Muscle layer of colon (tissue), 2 donors: Measurements from ENCODE around the gene ZNF593OS.

ENCODE experiments used
- H3K27ac ChIP-seq: one replicate; pipeline ENCODE4 v1.7.0; 2013; ENCODE audit warnings: low read depth, mild to moderate bottlenecking, low read length, moderate library complexity
- H3K27me3 ChIP-seq, 2 donors: one replicate each; pipeline ENCODE4 v1.7.0; 2013; ENCODE audit warnings: low read length in 2 of 2, mild to moderate bottlenecking in 2 of 2; ENCODE audit not compliant: insufficient read depth in 2 of 2, control insufficient read depth in 1 of 2
- H3K36me3 ChIP-seq: one replicate; pipeline ENCODE4 v1.7.0; 2013; ENCODE audit warnings: mild to moderate bottlenecking, low read length; ENCODE audit not compliant: insufficient read depth
- H3K4me1 ChIP-seq: one replicate; pipeline ENCODE4 v1.7.0; 2013; ENCODE audit warnings: mild to moderate bottlenecking, low read length; ENCODE audit not compliant: insufficient read depth
- H3K4me3 ChIP-seq, 2 donors: one replicate each; pipeline ENCODE4 v1.7.0; 2013; ENCODE audit warnings: low read length in 2 of 2, low read depth in 1 of 2, mild to moderate bottlenecking in 1 of 2, moderate library complexity in 1 of 2
- H3K9ac ChIP-seq: one replicate; pipeline ENCODE4 v1.7.0; 2013; ENCODE audit warnings: low read length
- H3K9me3 ChIP-seq: one replicate; pipeline ENCODE4 v1.7.0; 2013; ENCODE audit warnings: mild to moderate bottlenecking, low read length
- donor health status: abdominal sarcoma.
- donor health status: Adenocarcinoma of cecum.

The ZNF593OS gene

DNA sequence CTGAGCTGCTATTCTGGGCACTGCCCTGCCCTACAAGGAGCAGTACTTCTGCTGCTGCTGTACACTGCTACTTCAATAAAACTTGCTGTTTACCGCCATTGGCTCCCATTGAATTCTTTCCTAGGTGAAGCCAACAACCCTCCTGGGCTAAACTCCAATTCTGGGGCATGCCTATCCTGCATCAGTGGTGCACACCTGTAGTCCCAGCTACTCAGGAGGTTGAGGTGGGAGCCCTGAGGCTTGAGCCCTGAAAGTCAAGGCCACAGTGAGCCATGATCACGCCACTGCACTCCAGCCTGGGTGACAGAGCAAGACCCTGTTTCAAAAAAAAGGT lies 38.8 kb downstream of the ZNF593OS start:
- Histone ChIP-seq H3K4me1 (peaks cover 5% of the 10 kb centered on the region), H3K36me3 (no peaks in the 10 kb centered on the region), H3K27me3 (no peaks in the 10 kb centered on the region), H3K27ac (no peak overlapping the region), H3K9me3 (no peaks in the 10 kb centered on the region), H3K9ac (no peak overlapping the region), H3K4me3 (no peak overlapping the region)

DNA sequence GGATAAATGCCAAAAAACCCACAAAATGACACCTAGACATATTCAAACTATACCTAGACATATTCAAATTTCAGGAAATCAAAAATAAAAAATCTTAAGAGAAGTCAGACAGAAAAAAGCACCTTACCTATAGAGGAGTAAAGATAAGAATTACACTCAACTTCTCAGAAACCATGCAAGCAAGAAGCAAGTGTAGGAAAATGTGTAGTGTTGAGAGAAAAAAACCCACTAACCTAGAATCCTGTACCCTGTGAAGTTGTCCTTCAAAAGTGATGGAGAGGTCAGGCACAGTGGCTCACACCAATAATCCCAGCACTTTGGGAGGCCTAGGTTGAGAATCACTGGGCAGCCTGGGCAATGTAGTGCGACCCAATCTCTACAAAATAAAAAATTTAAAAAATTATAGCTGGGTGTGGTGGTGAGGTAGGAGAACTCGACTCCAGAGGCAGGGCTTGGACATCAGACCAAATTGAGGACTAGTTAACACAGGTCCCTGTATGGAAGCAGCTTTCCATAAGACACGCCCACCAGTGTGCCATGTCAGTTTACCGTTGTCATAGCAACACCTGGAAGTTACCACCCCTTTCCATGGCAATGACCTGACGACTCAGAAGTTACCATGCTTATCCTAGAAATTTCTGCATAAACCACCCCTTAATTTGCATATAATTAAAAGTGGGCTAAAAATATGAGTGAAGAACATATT lies 39.4 kb downstream of the ZNF593OS start:
- Histone ChIP-seq H3K9ac (no peak overlapping the region), H3K27ac (no peak overlapping the region), H3K36me3 (no peaks in the 10 kb centered on the region), H3K4me3 (no peak overlapping the region), H3K9me3 (no peaks in the 10 kb centered on the region), H3K27me3 (no peaks in the 10 kb centered on the region), H3K4me1 (peaks cover 10% of the 10 kb centered on the region)

DNA sequence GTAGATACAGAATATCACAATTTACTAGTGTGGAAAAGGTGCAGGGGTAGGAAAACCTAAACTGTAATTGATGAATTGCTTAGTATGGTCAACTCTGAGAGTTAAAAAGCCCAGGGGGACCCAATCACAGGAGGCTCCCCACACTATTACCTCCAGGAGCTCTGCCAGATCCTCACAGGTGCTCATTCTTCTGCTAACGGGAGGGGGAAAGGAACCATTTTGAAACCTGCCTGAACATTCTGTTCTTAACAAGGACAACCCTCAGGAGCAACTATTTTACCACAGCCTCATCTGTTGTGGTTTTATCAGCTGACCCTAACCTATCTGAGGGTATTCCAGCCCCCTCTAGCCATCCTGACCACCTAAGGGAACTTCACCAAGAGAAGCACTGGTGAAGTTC lies 40.9 kb downstream of the ZNF593OS start:
- Histone ChIP-seq H3K27me3 (no peaks in the 10 kb centered on the region), H3K27ac (no peak overlapping the region), H3K36me3 (no peaks in the 10 kb centered on the region), H3K9ac (no peak overlapping the region), H3K4me3 (no peak overlapping the region), H3K9me3 (no peaks in the 10 kb centered on the region), H3K4me1 (peaks cover 10% of the 10 kb centered on the region)

DNA sequence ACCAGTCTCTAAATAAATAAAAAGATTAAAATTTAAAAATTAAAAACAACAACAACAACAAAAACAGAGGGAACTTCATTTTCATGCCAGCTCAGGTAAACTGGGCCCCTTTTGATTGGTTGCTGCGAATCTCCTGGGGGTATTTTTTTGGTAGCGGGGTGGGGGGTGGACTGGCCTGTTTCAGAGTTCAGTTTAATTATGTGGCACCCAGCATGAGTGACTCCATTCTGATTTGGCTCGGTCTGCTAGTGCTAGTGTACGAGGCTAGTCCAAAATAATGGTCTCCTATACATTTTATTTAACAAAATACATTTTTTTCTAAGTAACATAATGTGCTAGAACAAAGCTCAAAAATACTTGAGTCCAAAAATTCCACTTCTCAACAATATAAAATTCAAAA lies 41.9 kb downstream of the ZNF593OS start:
- Histone ChIP-seq H3K4me3 (no peak overlapping the region), H3K27me3 (no peaks in the 10 kb centered on the region), H3K4me1 (peaks cover 10% of the 10 kb centered on the region), H3K27ac (no peak overlapping the region), H3K9ac (no peak overlapping the region), H3K9me3 (no peaks in the 10 kb centered on the region), H3K36me3 (no peaks in the 10 kb centered on the region)

DNA sequence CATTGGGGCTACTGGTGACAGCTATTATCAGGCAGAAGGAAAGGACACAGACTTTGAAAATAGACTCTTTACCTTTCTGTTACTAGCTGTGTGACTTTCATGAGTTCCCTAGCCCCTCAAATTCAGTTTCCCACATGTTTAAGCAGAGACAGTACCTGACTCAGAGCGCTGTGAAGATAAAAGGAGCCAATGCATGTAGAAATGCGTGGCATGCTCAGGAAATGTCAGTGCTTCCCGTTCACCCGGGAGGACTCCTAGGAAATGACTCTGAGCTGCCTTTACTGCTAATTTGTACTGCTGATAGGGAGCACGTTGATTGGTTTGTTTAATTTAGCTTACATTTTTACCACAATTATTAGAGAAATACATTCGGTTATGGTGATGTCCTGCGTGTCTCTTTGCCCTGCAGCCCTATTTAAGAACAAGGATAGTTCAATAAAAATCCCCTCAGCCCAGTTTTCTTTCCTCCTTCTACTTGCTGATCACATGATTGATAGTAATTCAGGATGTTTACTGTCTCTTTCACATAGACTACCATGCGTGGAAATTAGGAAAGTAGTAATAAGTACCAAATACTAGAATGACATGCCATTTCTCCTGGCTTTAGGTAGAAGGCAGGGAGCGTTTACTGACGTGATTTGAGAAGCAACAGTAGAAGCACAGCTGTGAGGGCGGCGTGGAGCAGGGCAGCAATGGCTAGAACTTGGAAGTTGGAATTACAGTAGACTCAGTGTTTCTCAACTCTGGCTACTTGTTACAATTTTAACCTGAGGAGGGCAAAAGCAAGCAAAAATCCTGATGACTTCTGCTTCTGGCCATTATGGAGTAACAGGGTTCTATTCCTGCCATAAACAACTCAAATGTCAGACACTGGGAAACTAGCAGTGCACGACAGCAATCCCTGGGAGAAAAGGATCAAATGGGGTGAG lies 44.1 kb downstream of the ZNF593OS start:
- peaks cover 23% of the 10 kb centered on the region for H3K4me1 ChIP-seq
- no peak overlapping the region for H3K9ac ChIP-seq
- H3K4me3 ChIP-seq = no peak overlapping the region
- H3K36me3 ChIP-seq = no peaks in the 10 kb centered on the region
- no peaks in the 10 kb centered on the region for H3K27me3 ChIP-seq
- no peaks in the 10 kb centered on the region for H3K9me3 ChIP-seq
- no peak overlapping the region for H3K27ac ChIP-seq

DNA sequence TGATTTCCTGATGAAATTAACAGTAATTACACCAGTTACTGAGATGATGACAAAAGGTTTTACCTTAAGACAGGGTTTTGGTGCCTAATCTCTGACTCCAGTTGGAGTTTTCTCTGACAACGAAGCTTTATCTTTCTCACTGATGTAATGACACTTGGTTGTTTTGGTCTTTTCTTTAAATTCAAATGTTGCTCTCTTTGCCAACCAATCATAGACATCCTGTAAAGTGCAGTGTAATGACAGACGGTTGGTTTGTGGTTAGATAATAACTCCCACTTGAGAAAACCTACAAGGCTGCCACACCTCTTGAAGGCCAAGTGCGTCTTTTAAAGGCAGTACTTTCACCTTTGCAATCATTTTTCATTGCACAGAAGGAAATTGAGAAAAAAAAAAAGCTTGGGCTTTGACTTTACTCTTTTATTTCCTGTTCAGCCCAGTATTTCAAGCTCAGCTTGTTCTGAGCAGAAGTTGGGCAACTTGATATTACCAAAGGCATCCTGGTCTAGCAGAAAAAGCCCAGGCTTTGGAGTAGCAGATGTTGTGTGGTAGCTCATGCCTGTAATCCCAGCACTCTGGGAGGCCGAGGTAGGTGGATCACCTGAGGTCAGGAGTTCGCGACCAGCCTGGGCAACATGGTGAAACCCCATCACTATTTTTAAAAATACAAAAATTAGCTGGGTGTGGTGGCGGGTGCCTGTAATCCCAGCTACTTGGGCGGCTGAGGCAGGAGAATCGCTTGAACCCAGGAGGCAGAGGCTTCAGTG lies 45.1 kb downstream of the ZNF593OS start:
- Histone ChIP-seq H3K9me3 (no peaks in the 10 kb centered on the region), H3K36me3 (no peaks in the 10 kb centered on the region), H3K27me3 (no peaks in the 10 kb centered on the region), H3K9ac (no peak overlapping the region), H3K27ac (no peak overlapping the region), H3K4me3 (no peak overlapping the region), H3K4me1 (peaks cover 31% of the 10 kb centered on the region)

DNA sequence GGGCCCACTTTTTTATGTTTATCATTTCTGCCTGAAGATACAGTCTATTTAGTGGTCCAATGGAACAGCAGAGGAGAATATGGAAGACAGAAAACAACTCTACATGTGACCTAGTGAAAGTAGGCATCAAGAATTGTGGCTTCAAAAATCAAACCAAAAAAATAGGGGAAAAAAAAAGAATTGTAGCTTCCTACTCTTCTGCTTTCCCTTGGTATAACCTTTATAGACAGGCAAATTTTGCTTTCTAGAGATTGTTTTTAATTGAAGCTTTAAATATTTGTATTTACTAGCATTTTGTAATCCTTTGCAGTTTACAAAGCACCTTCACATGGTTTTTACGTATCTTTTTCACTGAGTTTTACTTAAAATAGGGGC lies 45.7 kb downstream of the ZNF593OS start:
- H3K27me3 ChIP-seq = no peaks in the 10 kb centered on the region
- no peaks in the 10 kb centered on the region for H3K9me3 ChIP-seq
- no peak overlapping the region for H3K27ac ChIP-seq
- no peak overlapping the region for H3K9ac ChIP-seq
- peaks cover 36% of the 10 kb centered on the region for H3K4me1 ChIP-seq
- no peak overlapping the region for H3K4me3 ChIP-seq
- H3K36me3 ChIP-seq = no peaks in the 10 kb centered on the region

DNA sequence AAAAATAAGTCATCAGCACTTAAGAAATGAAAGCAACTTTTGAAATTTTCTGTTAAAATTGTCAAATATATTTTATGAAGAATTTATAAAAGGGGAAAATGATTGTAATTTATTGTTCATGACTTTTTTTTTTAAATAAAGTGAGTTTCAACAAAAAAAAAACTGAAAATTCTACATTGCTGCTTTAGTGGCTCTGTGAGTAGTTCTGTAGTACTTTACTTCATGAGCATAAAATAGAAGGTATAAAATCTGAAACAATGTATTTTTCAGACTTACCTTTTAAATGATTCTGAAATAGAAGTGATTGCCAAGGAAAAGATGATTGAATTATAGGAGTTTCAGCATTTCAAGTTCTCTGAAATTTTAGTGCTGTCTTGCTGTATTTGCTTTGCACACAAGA lies 46.2 kb downstream of the ZNF593OS start:
- no peaks in the 10 kb centered on the region for H3K36me3 ChIP-seq
- H3K27me3 ChIP-seq = no peaks in the 10 kb centered on the region
- H3K4me1 ChIP-seq = peaks cover 36% of the 10 kb centered on the region
- H3K4me3 ChIP-seq = no peak overlapping the region
- no peak overlapping the region for H3K27ac ChIP-seq
- H3K9ac ChIP-seq = no peak overlapping the region
- H3K9me3 ChIP-seq = no peaks in the 10 kb centered on the region

DNA sequence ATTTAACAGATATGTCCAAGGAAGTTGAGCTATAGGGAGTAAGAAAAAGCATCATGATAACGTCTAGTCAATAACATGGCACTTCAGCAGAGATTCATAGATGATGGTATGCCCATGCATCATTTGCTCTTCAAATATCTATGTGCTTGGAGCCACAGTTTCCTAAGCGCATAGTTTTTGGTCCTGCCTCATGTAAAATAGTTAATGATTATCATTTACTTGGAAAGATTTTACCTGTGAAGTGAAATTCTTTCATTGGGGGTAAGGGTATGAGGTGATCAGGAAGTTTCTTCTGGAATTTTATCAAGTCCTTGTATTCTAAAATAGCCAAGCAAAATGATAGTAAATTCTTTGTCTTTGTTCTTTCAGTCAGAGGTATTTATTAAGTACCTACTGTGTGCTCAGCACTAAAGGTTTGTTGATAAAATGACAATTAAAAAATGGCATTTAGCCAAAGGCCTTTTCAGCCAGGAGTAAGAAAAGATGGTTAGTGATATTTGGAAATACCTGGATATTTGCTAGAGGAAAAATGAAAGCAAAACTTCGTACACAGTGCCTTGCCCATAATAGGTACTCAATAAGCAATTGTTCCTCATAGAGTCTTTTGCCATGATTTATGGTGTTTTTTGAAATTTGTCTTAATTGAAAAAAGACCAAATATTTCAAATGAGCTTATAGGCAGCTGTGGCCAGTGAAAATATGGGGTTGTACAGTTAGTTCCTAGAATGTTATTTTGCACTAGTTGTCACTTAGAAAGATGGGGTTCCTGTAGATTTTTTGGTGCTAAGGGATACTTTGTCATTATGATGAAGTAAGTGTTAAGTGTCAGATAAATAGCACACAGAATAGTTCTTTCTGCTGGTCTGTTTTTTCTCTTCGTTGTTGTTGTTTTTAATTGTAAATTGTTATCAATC lies 47.0 kb downstream of the ZNF593OS start:
- H3K4me3 ChIP-seq = no peak overlapping the region
- peaks cover 36% of the 10 kb centered on the region for H3K4me1 ChIP-seq
- no peak overlapping the region for H3K27ac ChIP-seq
- no peaks in the 10 kb centered on the region for H3K36me3 ChIP-seq
- H3K9ac ChIP-seq = no peak overlapping the region
- H3K9me3 ChIP-seq = no peaks in the 10 kb centered on the region
- H3K27me3 ChIP-seq = no peaks in the 10 kb centered on the region

DNA sequence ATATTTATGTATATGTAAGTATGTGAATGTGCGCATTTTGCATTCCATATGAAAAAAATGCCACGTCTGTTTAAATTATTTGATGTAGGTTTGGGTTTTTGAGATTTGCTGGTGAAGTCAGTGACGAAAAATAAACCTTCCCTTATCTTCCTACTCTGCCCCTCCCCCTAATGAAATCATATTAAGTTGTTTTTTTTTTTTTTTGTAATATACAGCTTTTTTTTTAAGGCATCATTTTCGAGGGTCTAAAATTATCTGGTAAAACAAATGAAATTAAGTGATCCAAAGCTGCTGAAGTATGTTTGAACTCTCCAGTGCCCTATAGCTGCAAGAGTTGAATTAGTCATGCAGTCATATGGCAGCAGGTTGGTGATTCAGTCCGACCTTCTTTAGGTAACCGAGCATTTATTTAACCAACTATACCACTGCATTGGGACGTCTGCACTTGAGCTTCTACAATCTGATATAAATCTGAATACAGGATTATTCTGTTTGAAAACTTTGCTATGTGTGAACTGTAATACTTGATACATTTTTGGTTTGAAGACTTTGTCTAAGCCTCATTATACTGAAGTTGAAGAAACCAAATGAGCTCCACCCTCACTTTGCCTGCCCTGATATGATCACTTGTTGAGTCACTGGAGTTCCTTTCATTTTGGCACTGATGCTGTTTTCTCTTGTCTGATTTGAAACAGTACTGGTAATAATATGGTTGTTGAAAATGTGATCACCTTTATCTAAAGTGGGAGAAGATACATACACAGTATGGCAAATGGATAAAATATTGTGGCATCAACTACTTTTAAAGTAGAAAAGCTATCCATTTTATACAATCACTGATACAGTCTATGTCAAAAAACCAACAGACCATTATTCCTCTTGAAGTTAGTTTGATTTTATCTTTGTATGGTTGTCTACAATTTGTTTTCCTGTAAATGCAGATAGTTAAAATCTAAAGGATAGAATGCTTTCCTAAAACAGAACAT lies 48.4 kb downstream of the ZNF593OS start:
- Histone ChIP-seq H3K9ac (no peak overlapping the region), H3K9me3 (no peaks in the 10 kb centered on the region), H3K27me3 (no peaks in the 10 kb centered on the region), H3K27ac (no peak overlapping the region), H3K4me1 (peaks cover 35% of the 10 kb centered on the region), H3K4me3 (no peak overlapping the region), H3K36me3 (peaks cover 8% of the 10 kb centered on the region)
